ENCODE data around the gene MBNL1.
"Not testable (repeated sequence)": the region's sequence is repeated elsewhere in the genome, so short reads cannot be mapped to it uniquely, and the experiment has no call there.

Gene MBNL1

GRCh38 chr3:152416808-152417580 lies 148.3 kb downstream of the MBNL1 start:
- DNase-seq: no peak

GRCh38 chr3:152419748-152420147 lies 151.0 kb downstream of the MBNL1 start:
- DNase-seq: no peak

GRCh38 chr3:152421162-152421561 lies 152.4 kb downstream of the MBNL1 start:
- no peak for DNase-seq

- DNase-seq: no peak
Observed at GRCh38 chr3:152426393-152426792, 157.7 kb downstream of the MBNL1 start.

GRCh38 chr3:152428577-152428976 lies 159.8 kb downstream of the MBNL1 start:
- peak; percentile 11 to 31 for DNase-seq

GRCh38 chr3:152430223-152431002 lies 161.7 kb downstream of the MBNL1 start:
- peak in 1 of 2 experiments; percentile 2 for DNase-seq

- DNase-seq: no peak
Observed at GRCh38 chr3:152434142-152434541, 165.4 kb downstream of the MBNL1 start.

GRCh38 chr3:152435210-152435609 lies 166.5 kb downstream of the MBNL1 start:
- DNase-seq: not testable (repeated sequence)

- DNase-seq: no peak
Observed at GRCh38 chr3:152436707-152437590, 168.2 kb downstream of the MBNL1 start.

GRCh38 chr3:152438181-152438580 lies 169.5 kb downstream of the MBNL1 start:
- no peak for DNase-seq

GRCh38 chr3:152438706-152439105 lies 170.0 kb downstream of the MBNL1 start:
- no peak for DNase-seq

GRCh38 chr3:152440243-152440642 lies 171.5 kb downstream of the MBNL1 start:
- not testable (repeated sequence) for DNase-seq

GRCh38 chr3:152443212-152444023 lies 174.7 kb downstream of the MBNL1 start:
- DNase-seq: no peak

- no peak for DNase-seq
Observed at GRCh38 chr3:152444029-152444641, 175.4 kb downstream of the MBNL1 start.

- no peak for DNase-seq
Observed at GRCh38 chr3:152445212-152445611, 176.5 kb downstream of the MBNL1 start.

GRCh38 chr3:152446495-152446894 lies 177.8 kb downstream of the MBNL1 start:
- no peak for DNase-seq

GRCh38 chr3:152447511-152447910 lies 178.8 kb downstream of the MBNL1 start:
- no peak for DNase-seq

- no peak for DNase-seq
Observed at GRCh38 chr3:152448091-152448490, 179.4 kb downstream of the MBNL1 start.

GRCh38 chr3:152452318-152452717 lies 183.6 kb downstream of the MBNL1 start:
- no peak for DNase-seq

GRCh38 chr3:152454076-152454875 lies 185.5 kb downstream of the MBNL1 start:
- no peak for DNase-seq

- no peak for DNase-seq
Observed at GRCh38 chr3:152455989-152456388, 187.3 kb downstream of the MBNL1 start.

Measured in NCI-H187 (cell line).